NB4 (cell line): Measurements from ENCODE around the gene ANXA3.
"Not testable (repeated sequence)": the region's sequence is repeated elsewhere in the genome, so short reads cannot be mapped to it uniquely, and the experiment has no call there.

Experiments
- CTCF ChIP-seq: IDR thresholded peaks from one replicate; pipeline ENCODE4 v1.5.1; 2012; ENCODE audit warnings: low read depth, low read length
- POLR2A ChIP-seq: IDR thresholded peaks from 2 replicates; pipeline ENCODE4 v1.6.1; 2011; ENCODE audit warnings: mild to moderate bottlenecking; ENCODE audit not compliant: insufficient read length; ENCODE audit errors: extremely low read depth

GRCh38 chr4:78598431-78598830 is 46.9 kb downstream of the ANXA3 start:
- TF ChIP-seq CTCF, POLR2A: not testable (repeated sequence)
